Esophagus squamous epithelium (tissue), 5 donors: Measurements from ENCODE around the gene TRIP13. TPM values are rescaled to one million over a fixed set of nuclear protein-coding genes. Genes with fewer than 3 reads are reported as not detected.

Source experiments
- DNase-seq: peaks from one replicate; lab custom pipeline; 2025; lab: John Stamatoyannopoulos, UW
- H3K27ac ChIP-seq, 4 donors: fragments of 200-600 bp; sonication (generic); one replicate each; pipeline ENCODE4 v1.5.1; 2016 to 2019; ENCODE audit warnings: mild to moderate bottlenecking in 1 of 4
- H3K27me3 ChIP-seq, 4 donors: fragments of 200-600 bp; sonication (generic); 1 replicate in 3 of 4; 2 replicates in 1 of 4; pipeline versions ENCODE4 v1.5.1 to v1.6.0; 2017 to 2021; ENCODE audit warnings: antibody characterized with exemption in 1 of 4
- H3K36me3 ChIP-seq, 3 donors: fragments of 200-600 bp; sonication (generic); one replicate each; pipeline ENCODE4 v1.5.1; 2016 to 2019
- H3K4me1 ChIP-seq, 3 donors: fragments of 200-600 bp; sonication (generic); one replicate each; pipeline ENCODE4 v1.5.1; 2017 to 2019
- H3K4me3 ChIP-seq, 4 donors: fragments of 200-600 bp; sonication (generic); 1 replicate in 3 of 4; 2 replicates in 1 of 4; pipeline ENCODE4 v1.5.1; 2016 to 2019; ENCODE audit warnings: mild to moderate bottlenecking in 2 of 4, moderate library complexity in 1 of 4
- H3K9me3 ChIP-seq, 3 donors: fragments of 200-600 bp; sonication (generic); one replicate each; pipeline ENCODE4 v1.5.1; 2016 to 2019
- POLR2A ChIP-seq, 4 donors: fragments of 450-650 bp; IDR thresholded peaks; one replicate each; pipeline ENCODE4 v1.6.1; 2017; ENCODE audit warnings: antibody characterized with exemption in 4 of 4, mild to moderate bottlenecking in 4 of 4, moderate library complexity in 3 of 4
- WGBS, 2 donors: methylation state at CpG; one replicate each; pipeline ENCODE4 v1.1.5; 2018; 5-methylcytosine and 5-hydroxymethylcytosine counted together
- intact Hi-C: fragments of 100-400 bp; cut with DNase I; formaldehyde crosslinking; loops from one replicate; pipeline ENCODE4 v1.15.0; 2022
- total RNA-seq, 4 donors: library from RNA; depleted of rRNA; stranded (reverse); fragments of >200 nt; gene quantifications; one replicate each; pipeline ENCODE4 v1.1.0, GENCODE V29; 2016
- TF ChIP-seq, protein P1 (sequence below), 6 experiments: fragments of 450-650 bp in 4 of 6; fragments of 200-600 bp in 2 of 6; sonication (generic) in 2 of 6; IDR thresholded peaks; one replicate each; pipeline ENCODE4 v1.5.1; 2016 to 2019; ENCODE audit warnings: antibody characterized with exemption in 6 of 6, mild to moderate bottlenecking in 4 of 6, moderate library complexity in 4 of 6
- donor health status: DM: yes; HTN: yes; CAD: no.

Gene TRIP13
- total RNA-seq, 4 donors from 2014 or later: 3.2 to 17.7 (median 9.5) TPM

DNA sequence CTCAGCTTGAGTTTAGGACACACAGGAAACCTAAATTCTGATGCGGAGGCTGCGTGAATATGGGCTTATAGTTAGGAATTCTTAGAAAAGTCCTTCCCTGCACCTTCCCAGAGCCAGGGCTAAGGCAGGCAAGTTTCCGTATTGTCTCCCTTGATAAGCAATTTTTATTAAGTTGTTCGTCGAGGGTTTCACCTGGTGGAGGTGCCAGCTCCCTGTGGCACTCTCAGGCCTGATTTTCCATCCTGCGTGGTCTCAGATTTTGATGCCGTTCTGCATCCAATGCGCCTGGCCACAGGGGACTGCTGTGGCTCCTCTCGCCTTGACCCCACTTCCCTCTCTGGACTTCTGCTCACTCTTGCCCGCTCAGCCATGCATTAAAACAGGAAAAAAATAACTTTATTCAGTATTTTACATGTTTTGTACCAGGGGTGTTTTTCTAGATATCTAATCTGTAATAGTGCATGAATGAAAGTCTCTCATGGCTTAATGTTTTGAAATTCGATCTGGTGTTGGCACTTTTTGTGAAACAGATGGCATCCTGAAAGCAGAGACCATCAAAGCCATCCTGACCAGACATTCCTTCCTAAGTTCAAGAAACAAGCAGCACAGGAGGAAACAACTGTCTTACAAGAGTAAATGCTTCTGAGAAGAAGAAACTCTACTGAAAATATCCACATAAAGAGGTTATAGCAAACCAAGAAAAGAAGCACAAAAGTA lies 50.7 kb downstream of the TRIP13 start:
- H3K9me3 ChIP-seq: no peaks in the 10 kb centered on the region
- DNase-seq: no peak
- intact Hi-C loops: no loop called here
- no peaks in the 10 kb centered on the region for H3K36me3 ChIP-seq
- peaks cover 0 to 18% (median 0%) of the 10 kb centered on the region in 3 donors for H3K4me1 ChIP-seq
- 82 to 83% methylated on average over 11 of the region's 11 CpGs for WGBS, 2 donors
- no peak overlapping the region for H3K4me3 ChIP-seq
- peaks cover 0 to 84% (median 0%) of the 10 kb centered on the region in 4 donors for H3K27me3 ChIP-seq
- no peak for TF ChIP-seq POLR2A (IDR thresholded peaks at IDR 0.05)
- TF ChIP-seq, protein P1, sequence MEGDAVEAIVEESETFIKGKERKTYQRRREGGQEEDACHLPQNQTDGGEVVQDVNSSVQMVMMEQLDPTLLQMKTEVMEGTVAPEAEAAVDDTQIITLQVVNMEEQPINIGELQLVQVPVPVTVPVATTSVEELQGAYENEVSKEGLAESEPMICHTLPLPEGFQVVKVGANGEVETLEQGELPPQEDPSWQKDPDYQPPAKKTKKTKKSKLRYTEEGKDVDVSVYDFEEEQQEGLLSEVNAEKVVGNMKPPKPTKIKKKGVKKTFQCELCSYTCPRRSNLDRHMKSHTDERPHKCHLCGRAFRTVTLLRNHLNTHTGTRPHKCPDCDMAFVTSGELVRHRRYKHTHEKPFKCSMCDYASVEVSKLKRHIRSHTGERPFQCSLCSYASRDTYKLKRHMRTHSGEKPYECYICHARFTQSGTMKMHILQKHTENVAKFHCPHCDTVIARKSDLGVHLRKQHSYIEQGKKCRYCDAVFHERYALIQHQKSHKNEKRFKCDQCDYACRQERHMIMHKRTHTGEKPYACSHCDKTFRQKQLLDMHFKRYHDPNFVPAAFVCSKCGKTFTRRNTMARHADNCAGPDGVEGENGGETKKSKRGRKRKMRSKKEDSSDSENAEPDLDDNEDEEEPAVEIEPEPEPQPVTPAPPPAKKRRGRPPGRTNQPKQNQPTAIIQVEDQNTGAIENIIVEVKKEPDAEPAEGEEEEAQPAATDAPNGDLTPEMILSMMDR (IDR thresholded peaks at IDR 0.05): no peak
- no peak overlapping the region for H3K27ac ChIP-seq

DNA sequence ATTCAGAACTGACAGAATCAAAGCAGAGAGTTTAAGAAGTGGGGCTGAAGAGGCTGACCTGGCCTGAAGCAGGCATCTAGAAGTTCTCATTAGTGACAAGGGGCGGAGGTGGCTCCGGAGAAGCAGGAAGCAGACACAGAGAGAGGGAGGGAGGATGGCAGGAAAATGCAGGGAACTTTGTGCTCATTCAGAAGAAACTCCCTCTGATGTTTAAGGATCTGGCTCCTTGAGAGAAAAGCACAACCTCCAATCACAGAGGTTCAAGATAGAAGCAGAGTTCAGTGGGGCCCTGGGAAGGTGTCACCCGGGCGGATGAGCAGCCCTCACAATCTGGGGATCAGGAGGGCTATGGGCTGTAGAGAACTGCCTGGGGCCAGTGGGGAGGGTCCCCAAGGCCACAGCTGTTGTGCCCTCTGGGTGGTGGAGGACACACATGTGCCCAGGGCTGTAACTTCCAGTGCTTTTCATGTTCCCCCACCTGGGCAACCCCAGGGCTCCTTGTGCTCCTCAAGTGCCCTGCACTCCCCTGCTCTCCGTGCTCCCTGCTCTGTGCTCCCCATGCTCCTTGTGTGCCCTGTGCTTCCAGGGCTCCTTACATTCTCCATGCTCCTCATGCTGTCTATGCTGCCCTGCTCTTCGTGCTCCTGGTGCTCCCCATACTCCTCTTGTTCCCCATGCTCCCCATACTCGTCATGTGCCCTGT lies 51.4 kb downstream of the TRIP13 start:
- intact Hi-C loops: no loop called here
- Histone ChIP-seq H3K4me3 (no peak overlapping the region), H3K4me1 (peaks cover 0 to 18% (median 0%) of the 10 kb centered on the region in 3 donors), H3K27me3 (peaks cover 0 to 88% (median 0%) of the 10 kb centered on the region in 4 donors), H3K36me3 (no peaks in the 10 kb centered on the region), H3K9me3 (no peaks in the 10 kb centered on the region), H3K27ac (no peak overlapping the region)
- TF ChIP-seq POLR2A (IDR thresholded peaks at IDR 0.05): no peak
- TF ChIP-seq, protein P1 (IDR thresholded peaks at IDR 0.05): no peak
- no peak for DNase-seq
- WGBS, 2 donors: 60 to 62% methylated on average over 7 of the region's 7 CpGs

DNA sequence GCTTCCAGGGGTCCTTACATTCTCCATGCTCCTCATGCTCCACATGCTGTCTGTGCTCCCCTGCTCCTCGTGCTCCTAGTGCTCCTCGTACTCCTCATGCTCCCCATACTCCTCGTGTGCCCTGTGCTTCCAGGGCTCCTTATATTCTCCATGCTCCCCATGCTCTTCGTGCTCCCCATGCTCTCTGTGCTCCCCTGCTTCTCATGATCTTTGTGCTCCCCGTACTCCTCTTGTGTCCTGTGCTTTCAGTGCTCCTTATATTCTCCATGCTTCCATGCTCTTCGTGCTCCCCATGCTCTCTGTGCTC lies 51.9 kb downstream of the TRIP13 start:
- Histone ChIP-seq H3K4me3 (no peak overlapping the region), H3K4me1 (peaks cover 0 to 18% (median 0%) of the 10 kb centered on the region in 3 donors), H3K27ac (no peak overlapping the region), H3K9me3 (no peaks in the 10 kb centered on the region), H3K36me3 (no peaks in the 10 kb centered on the region), H3K27me3 (peaks cover 0 to 88% (median 0%) of the 10 kb centered on the region in 4 donors)
- intact Hi-C loops: no loop called here
- DNase-seq: no peak
- 81 to 85% methylated on average over 6 of the region's 6 CpGs for WGBS, 2 donors
- TF ChIP-seq, protein P1 (IDR thresholded peaks at IDR 0.05): no peak
- TF ChIP-seq POLR2A (IDR thresholded peaks at IDR 0.05): no peak

DNA sequence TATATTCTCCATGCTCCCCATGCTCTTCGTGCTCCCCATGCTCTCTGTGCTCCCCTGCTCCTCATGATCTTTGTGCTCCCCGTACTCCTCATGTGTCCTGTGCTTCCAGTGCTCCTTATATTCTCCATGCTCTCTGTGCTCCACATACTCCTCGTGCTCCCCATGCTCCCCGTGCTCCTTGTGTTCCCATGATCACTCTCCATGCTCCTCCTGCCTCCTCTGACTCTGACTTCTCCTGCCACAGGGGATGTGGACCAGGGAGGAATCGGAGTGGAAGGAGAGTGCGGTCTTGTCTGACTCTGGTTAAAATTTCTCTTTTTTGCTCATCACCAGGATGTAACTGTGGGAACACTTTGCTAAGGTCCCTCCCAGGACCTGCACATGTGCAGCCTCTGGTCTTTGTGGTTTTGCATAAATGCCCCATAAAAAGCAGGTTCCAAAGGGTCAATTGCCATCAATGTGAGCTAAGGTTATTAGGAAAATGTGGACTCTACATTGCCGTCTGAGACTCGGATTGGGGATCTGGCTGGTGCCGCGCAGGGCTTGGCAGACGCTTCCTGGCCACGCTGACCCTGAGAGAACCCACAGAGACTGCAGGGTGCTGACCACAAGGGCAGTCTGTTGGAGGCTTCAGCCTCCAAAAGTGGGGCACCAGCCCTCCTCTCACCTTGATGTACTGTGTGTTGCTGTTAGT lies 52.5 kb downstream of the TRIP13 start:
- Histone ChIP-seq H3K27ac (no peak overlapping the region), H3K4me1 (peaks cover 0 to 18% (median 0%) of the 10 kb centered on the region in 3 donors), H3K9me3 (no peaks in the 10 kb centered on the region), H3K36me3 (no peaks in the 10 kb centered on the region), H3K4me3 (no peak overlapping the region), H3K27me3 (peaks cover 0 to 89% (median 0%) of the 10 kb centered on the region in 4 donors)
- 80 to 85% methylated on average over 6 to 11 of the region's 12 CpGs for WGBS, 2 donors
- intact Hi-C loops: no loop called here
- TF ChIP-seq, protein P1 (IDR thresholded peaks at IDR 0.05): no peak
- TF ChIP-seq POLR2A (IDR thresholded peaks at IDR 0.05): no peak
- DNase-seq: no peak
